WTC11 (cell line): Measurements from ENCODE around the gene KCNG2. TPM values are rescaled to one million over a fixed set of nuclear protein-coding genes. Genes with fewer than 3 reads are reported as not detected.

ENCODE experiments used
- ATAC-seq: fragments of 200-7000 bp; cut with Tn5 transposase; 2 replicates; pipeline ENCODE4 v1.10.0; 2021; ENCODE audit warnings: mild to moderate bottlenecking, moderate library complexity
- CTCF ChIA-PET: fragments of 300-600 bp; sonication (Branson Sonifier 250); formaldehyde crosslinking; loops from one replicate; lab custom pipeline; 2021; ENCODE audit warnings: antibody characterized with exemption; lab: Charles Lee
- POLR2A ChIA-PET: fragments of 350-600 bp; sonication (Branson Sonifier 250); formaldehyde crosslinking; loops from one replicate; lab custom pipeline; 2021; ENCODE audit warnings: antibody characterized with exemption; lab: Charles Lee
- DNase-seq: peaks from one replicate; pipeline ENCODE4 v3.0.0; 2021; ENCODE audit warnings: low spot score
- H3K27ac Mint-ChIP-seq: 2 replicates; pipeline ENCODE4 v1.8.0; 2021; ENCODE audit warnings: mixed read lengths
- H3K27me3 Mint-ChIP-seq: 2 replicates; pipeline ENCODE4 v1.8.0; 2021; ENCODE audit warnings: low read depth, mild to moderate bottlenecking, moderate library complexity, mixed read lengths
- H3K36me3 Mint-ChIP-seq: 2 replicates; pipeline ENCODE4 v1.8.0; 2021; ENCODE audit warnings: mixed read lengths
- H3K4me1 Mint-ChIP-seq: 2 replicates; pipeline ENCODE4 v1.8.0; 2022; ENCODE audit warnings: mixed read lengths
- H3K4me3 Mint-ChIP-seq: 2 replicates; pipeline ENCODE4 v1.8.0; 2021; ENCODE audit warnings: mild to moderate bottlenecking, moderate library complexity, mixed read lengths
- H3K9me3 Mint-ChIP-seq: 2 replicates; pipeline ENCODE4 v1.8.0; 2021; ENCODE audit warnings: mixed read lengths
- AFF4 ChIP-seq: sonication (generic); formaldehyde crosslinking; IDR thresholded peaks from 2 replicates; pipeline ENCODE4 v1.8.1; 2023; ENCODE audit warnings: mild to moderate bottlenecking, missing genetic modification reagents, borderline replicate concordance
- ARID4B ChIP-seq: sonication (generic); formaldehyde crosslinking; IDR thresholded peaks from 2 replicates; pipeline ENCODE4 v1.8.0; 2023; ENCODE audit warnings: missing genetic modification reagents, mild to moderate bottlenecking, borderline replicate concordance
- ATF3 ChIP-seq: sonication (generic); formaldehyde crosslinking; conservative IDR thresholded peaks from 2 replicates; pipeline ENCODE4 v1.8.1; 2022; ENCODE audit warnings: mild to moderate bottlenecking, missing genetic modification reagents
- CBFB ChIP-seq: sonication (generic); formaldehyde crosslinking; IDR thresholded peaks from 2 replicates; pipeline ENCODE4 v1.8.1; 2022; ENCODE audit warnings: mild to moderate bottlenecking, low read depth, missing genetic modification reagents
- CREM ChIP-seq: sonication (generic); formaldehyde crosslinking; IDR thresholded peaks from 2 replicates; pipeline ENCODE4 v1.8.1; 2022; ENCODE audit warnings: mild to moderate bottlenecking, missing genetic modification reagents, moderate library complexity
- E2F4 ChIP-seq: sonication (generic); formaldehyde crosslinking; IDR thresholded peaks from 2 replicates; pipeline ENCODE4 v1.8.1; 2022; ENCODE audit warnings: low read depth, mild to moderate bottlenecking, moderate library complexity, missing genetic modification reagents, borderline replicate concordance
- ESRRA ChIP-seq: sonication (generic); formaldehyde crosslinking; IDR thresholded peaks from 2 replicates; pipeline ENCODE4 v1.8.1; 2022; ENCODE audit warnings: mild to moderate bottlenecking, missing genetic modification reagents, borderline replicate concordance
- FOXK1 ChIP-seq: sonication (generic); formaldehyde crosslinking; IDR thresholded peaks from 2 replicates; pipeline ENCODE4 v1.8.0; 2022; ENCODE audit warnings: mild to moderate bottlenecking, moderate library complexity, missing genetic modification reagents
- HMGXB4 ChIP-seq: sonication (generic); formaldehyde crosslinking; IDR thresholded peaks from 2 replicates; pipeline ENCODE4 v1.8.1; 2023; ENCODE audit warnings: mild to moderate bottlenecking, moderate library complexity, missing genetic modification reagents
- IRF2 ChIP-seq: sonication (generic); formaldehyde crosslinking; IDR thresholded peaks from 2 replicates; pipeline ENCODE4 v1.8.0; 2022; ENCODE audit warnings: low read depth, missing genetic modification reagents, borderline replicate concordance
- MYBL2 ChIP-seq: sonication (generic); formaldehyde crosslinking; IDR thresholded peaks from 2 replicates; pipeline ENCODE4 v1.8.1; 2023; ENCODE audit warnings: mild to moderate bottlenecking, moderate library complexity, missing genetic modification reagents
- NFATC4 ChIP-seq: fragments of 250-450 bp; sonication (Bioruptor Pico); IDR thresholded peaks from 2 replicates; pipeline ENCODE4 v1.9.0; 2021; ENCODE audit warnings: mild to moderate bottlenecking
- NFE2L1 ChIP-seq: sonication (generic); formaldehyde crosslinking; IDR thresholded peaks from 2 replicates; pipeline ENCODE4 v1.8.1; 2023; ENCODE audit warnings: missing genetic modification reagents
- NR3C1 ChIP-seq: sonication (generic); formaldehyde crosslinking; conservative IDR thresholded peaks from 2 replicates; pipeline ENCODE4 v1.8.1; 2023; ENCODE audit warnings: low read depth, mild to moderate bottlenecking, missing genetic modification reagents
- PRRX2 ChIP-seq: fragments of 250-450 bp; sonication (Bioruptor Pico); IDR thresholded peaks from 2 replicates; pipeline ENCODE4 v1.8.0; 2021; ENCODE audit warnings: mild to moderate bottlenecking
- SMAD4 ChIP-seq: sonication (generic); formaldehyde crosslinking; IDR thresholded peaks from 2 replicates; pipeline ENCODE4 v1.8.0; 2022; ENCODE audit warnings: mild to moderate bottlenecking, missing genetic modification reagents
- SOX15 ChIP-seq: fragments of 250-450 bp; sonication (Bioruptor Pico); IDR thresholded peaks from 2 replicates; pipeline ENCODE4 v1.9.0; 2021; ENCODE audit warnings: mild to moderate bottlenecking
- TCF7 ChIP-seq: sonication (generic); formaldehyde crosslinking; IDR thresholded peaks from 2 replicates; pipeline ENCODE4 v1.8.0; 2022; ENCODE audit warnings: mild to moderate bottlenecking, low read depth, missing genetic modification reagents, moderate library complexity
- ZNF121 ChIP-seq: sonication (generic); formaldehyde crosslinking; IDR thresholded peaks from 2 replicates; pipeline ENCODE4 v1.8.0; 2023; ENCODE audit warnings: missing genetic modification reagents
- ZNF219 ChIP-seq: sonication (generic); formaldehyde crosslinking; IDR thresholded peaks from 2 replicates; pipeline ENCODE4 v1.8.0; 2023; ENCODE audit warnings: missing genetic modification reagents, mild to moderate bottlenecking, borderline replicate concordance
- ZNF671 ChIP-seq: fragments of 250-450 bp; sonication (Bioruptor Pico); IDR thresholded peaks from 2 replicates; pipeline ENCODE4 v1.8.0; 2021; ENCODE audit warnings: mild to moderate bottlenecking
- total RNA-seq: library from RNA; stranded (reverse); gene quantifications from 3 replicates; pipeline ENCODE4 v1.2.3, GENCODE V29; 2021

The KCNG2 gene
- total RNA-seq, 1 experiment from 2014 or later, result 0.50 TPM

GRCh38 chr18:79769698-79770500, 27.8 kb upstream of the KCNG2 start:
- H3K4me1 Mint-ChIP-seq, result no peaks in the 10 kb centered on the region
- no peak overlapping the region for H3K27ac Mint-ChIP-seq
- no peak for ATAC-seq
- peaks cover 11% of the 10 kb centered on the region for H3K27me3 Mint-ChIP-seq
- peak; percentile 7 for DNase-seq
- H3K9me3 Mint-ChIP-seq, result peaks cover 30% of the 10 kb centered on the region
- CTCF ChIA-PET, result no interaction called here
- no peak overlapping the region for H3K4me3 Mint-ChIP-seq
- H3K36me3 Mint-ChIP-seq, result peaks cover 3% of the 10 kb centered on the region; the same call in 1 of the 2 replicates
- TF ChIP-seq IRF2 (CRISPR knock-in tag) (no peak), NR3C1 (CRISPR knock-in tag) (no peak), ATF3 (CRISPR knock-in tag) (no peak), ARID4B (CRISPR knock-in tag) (no peak), ESRRA (CRISPR knock-in tag) (no peak), SOX15 (CRISPR knock-in tag) (no peak), ZNF671 (CRISPR knock-in tag) (no peak), CBFB (CRISPR knock-in tag) (no peak), NFATC4 (CRISPR knock-in tag) (no peak), FOXK1 (CRISPR knock-in tag) (no peak), CREM (CRISPR knock-in tag) (no peak), TCF7 (CRISPR knock-in tag) (no peak)
- TF ChIP-seq, all 79 proteins: peak for 0
- POLR2A ChIA-PET, result no interaction called here

- DNase-seq (peak; percentile 6), ATAC-seq (no peak)
- Mint-ChIP-seq H3K36me3 (peaks cover 3% of the 10 kb centered on the region; the same call in 1 of the 2 replicates), H3K27ac (no peak overlapping the region), H3K4me1 (no peaks in the 10 kb centered on the region), H3K4me3 (no peak overlapping the region), H3K27me3 (peaks cover 11% of the 10 kb centered on the region), H3K9me3 (peaks cover 30% of the 10 kb centered on the region)
- POLR2A ChIA-PET, result no interaction called here
- TF ChIP-seq E2F4 (CRISPR knock-in tag), result no peak
- no peak for TF ChIP-seq NFE2L1 (CRISPR knock-in tag)
- TF ChIP-seq ZNF219, result no peak
- TF ChIP-seq PRRX2 (CRISPR knock-in tag), result no peak
- CTCF ChIA-PET, result no interaction called here
Observed at GRCh38 chr18:79770501-79770815, 27.3 kb upstream of the KCNG2 start.

- H3K27ac Mint-ChIP-seq, result no peak overlapping the region
- H3K9me3 Mint-ChIP-seq, result peaks cover 30% of the 10 kb centered on the region
- no peaks in the 10 kb centered on the region for H3K4me1 Mint-ChIP-seq
- H3K36me3 Mint-ChIP-seq, result peaks cover 3% of the 10 kb centered on the region; the same call in 1 of the 2 replicates
- POLR2A ChIA-PET, result no interaction called here
- no peak overlapping the region for H3K4me3 Mint-ChIP-seq
- ATAC-seq (no peak), DNase-seq (no peak)
- CTCF ChIA-PET, result no interaction called here
- H3K27me3 Mint-ChIP-seq, result peaks cover 11% of the 10 kb centered on the region
- TF ChIP-seq ZNF121 (no peak), TCF7 (CRISPR knock-in tag) (no peak), PRRX2 (CRISPR knock-in tag) (no peak), HMGXB4 (CRISPR knock-in tag) (no peak), SMAD4 (CRISPR knock-in tag) (no peak), MYBL2 (CRISPR knock-in tag) (no peak), AFF4 (no peak), ZNF219 (no peak)
Observed at GRCh38 chr18:79770826-79771225, 26.9 kb upstream of the KCNG2 start.
